HL-60 (cell line): Measurements from ENCODE around the gene PRIMA1.

ENCODE experiments used
- DNase-seq, 2 experiments: peaks; one replicate each; pipeline ENCODE4 v3.0.0-alpha.2; 2010 to 2020; ENCODE audit warnings: low read depth in 1 of 2, low spot score in 1 of 2
- H3K27ac ChIP-seq: fragments of 250-450 bp; sonication (Bioruptor Pico); replicated peaks from 2 replicates; pipeline ENCODE4 v1.5.1; 2020; ENCODE audit warnings: mild to moderate bottlenecking, moderate library complexity
- H3K27me3 ChIP-seq: fragments of 250-450 bp; sonication (Bioruptor Pico); 2 replicates; pipeline ENCODE4 v1.5.1; 2021; ENCODE audit warnings: mild to moderate bottlenecking, moderate library complexity; ENCODE audit not compliant: insufficient read depth, poor library complexity, severe bottlenecking
- H3K4me3 ChIP-seq: replicated peaks from 2 replicates; pipeline ENCODE4 v1.5.1; 2011; ENCODE audit warnings: mild to moderate bottlenecking, control low read depth, low read length; ENCODE audit not compliant: insufficient read depth
- GABPA ChIP-seq: IDR thresholded peaks from 2 replicates; pipeline ENCODE4 v1.6.1; 2012; ENCODE audit warnings: low read depth
- POLR2AphosphoS5 ChIP-seq: IDR thresholded peaks from 2 replicates; pipeline ENCODE4 v1.6.1; 2012; ENCODE audit warnings: low read depth
- REST ChIP-seq: IDR thresholded peaks from 2 replicates; pipeline ENCODE4 v1.6.1; 2012; ENCODE audit warnings: low read depth; ENCODE audit not compliant: insufficient replicate concordance
- SPI1 ChIP-seq: IDR thresholded peaks from 2 replicates; pipeline ENCODE4 v1.6.1; 2012; ENCODE audit warnings: low read depth, mild to moderate bottlenecking, borderline replicate concordance
- TF ChIP-seq, protein P1 (sequence below): IDR thresholded peaks from one replicate; pipeline ENCODE4 v1.5.1; 2011; ENCODE audit warnings: low read length, control low read depth, inconsistent platforms; ENCODE audit not compliant: insufficient read depth

Gene PRIMA1

GRCh38 chr14:93780813-93781400 is 7.4 kb downstream of the PRIMA1 start:
- TF ChIP-seq GABPA (no peak), POLR2AphosphoS5 (no peak), SPI1 (no peak), REST (no peak)
- TF ChIP-seq, protein P1, sequence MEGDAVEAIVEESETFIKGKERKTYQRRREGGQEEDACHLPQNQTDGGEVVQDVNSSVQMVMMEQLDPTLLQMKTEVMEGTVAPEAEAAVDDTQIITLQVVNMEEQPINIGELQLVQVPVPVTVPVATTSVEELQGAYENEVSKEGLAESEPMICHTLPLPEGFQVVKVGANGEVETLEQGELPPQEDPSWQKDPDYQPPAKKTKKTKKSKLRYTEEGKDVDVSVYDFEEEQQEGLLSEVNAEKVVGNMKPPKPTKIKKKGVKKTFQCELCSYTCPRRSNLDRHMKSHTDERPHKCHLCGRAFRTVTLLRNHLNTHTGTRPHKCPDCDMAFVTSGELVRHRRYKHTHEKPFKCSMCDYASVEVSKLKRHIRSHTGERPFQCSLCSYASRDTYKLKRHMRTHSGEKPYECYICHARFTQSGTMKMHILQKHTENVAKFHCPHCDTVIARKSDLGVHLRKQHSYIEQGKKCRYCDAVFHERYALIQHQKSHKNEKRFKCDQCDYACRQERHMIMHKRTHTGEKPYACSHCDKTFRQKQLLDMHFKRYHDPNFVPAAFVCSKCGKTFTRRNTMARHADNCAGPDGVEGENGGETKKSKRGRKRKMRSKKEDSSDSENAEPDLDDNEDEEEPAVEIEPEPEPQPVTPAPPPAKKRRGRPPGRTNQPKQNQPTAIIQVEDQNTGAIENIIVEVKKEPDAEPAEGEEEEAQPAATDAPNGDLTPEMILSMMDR = no peak
- DNase-seq = no peak
- Histone ChIP-seq H3K4me3 (no peak overlapping the region), H3K27ac (no peak overlapping the region), H3K27me3 (peaks cover 3% of the 10 kb centered on the region)

DNA sequence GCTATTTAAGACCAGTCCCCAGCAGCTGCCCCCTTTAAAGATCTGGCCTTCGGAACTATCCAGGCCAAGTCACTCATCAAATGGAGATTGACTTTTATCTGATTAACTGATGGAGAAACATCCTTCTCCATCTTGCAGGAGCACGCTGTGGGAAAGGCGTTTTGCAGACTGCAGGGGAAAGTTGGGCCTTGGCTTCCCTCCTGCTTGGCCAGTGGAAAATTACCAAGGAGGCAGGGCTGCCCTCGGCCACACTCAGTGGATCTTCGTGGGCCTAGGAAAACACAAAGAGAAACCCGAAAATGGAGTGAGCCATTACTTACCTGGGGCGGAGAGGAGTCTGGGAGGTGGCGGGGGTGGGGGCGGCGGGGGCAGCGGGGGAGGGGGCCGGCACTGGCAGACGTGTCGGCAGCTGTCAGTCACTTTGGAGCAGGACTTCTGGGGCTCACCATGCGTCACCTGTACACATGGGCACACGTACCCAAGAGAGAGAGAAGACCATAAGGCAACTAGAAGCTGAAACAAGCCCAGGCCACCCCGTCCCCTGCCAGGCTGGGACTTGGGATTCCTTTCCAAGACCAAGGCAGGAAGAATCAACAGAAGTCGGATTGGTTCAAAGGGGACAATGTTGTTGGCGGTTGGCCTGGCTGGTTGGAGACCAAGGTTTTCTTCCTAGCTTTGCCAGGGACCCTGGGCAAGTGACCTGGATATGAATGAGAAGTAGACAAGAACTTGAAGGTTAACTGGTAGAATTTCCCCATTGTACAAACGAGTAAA is 9.2 kb downstream of the PRIMA1 start:
- no peak overlapping the region for H3K27ac ChIP-seq
- TF ChIP-seq, protein P1 = no peak
- TF ChIP-seq REST (no peak), SPI1 (no peak), GABPA (no peak), POLR2AphosphoS5 (no peak)
- no peak for DNase-seq
- no peak overlapping the region for H3K4me3 ChIP-seq
- peaks cover 2% of the 10 kb centered on the region for H3K27me3 ChIP-seq

DNA sequence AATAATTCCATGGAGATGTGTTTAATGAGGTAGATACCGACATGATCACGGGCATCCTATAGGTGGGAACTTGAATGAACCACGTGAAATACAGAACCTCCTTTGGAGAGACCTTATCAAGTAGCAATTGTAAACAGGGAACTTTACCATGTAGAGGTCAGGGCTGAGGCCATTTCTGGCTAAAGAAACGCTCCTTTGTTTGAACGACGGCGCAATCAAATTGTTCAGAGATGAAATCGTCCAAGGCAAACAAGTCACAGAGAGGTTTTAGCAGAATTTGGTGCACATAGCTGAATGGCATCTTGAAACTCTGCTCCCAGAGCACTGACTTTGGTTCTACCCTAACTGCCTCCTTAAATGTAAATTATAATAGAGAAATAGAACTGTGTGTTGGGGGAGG is 9.8 kb downstream of the PRIMA1 start:
- Histone ChIP-seq H3K27me3 (peaks cover 2% of the 10 kb centered on the region), H3K4me3 (no peak overlapping the region), H3K27ac (no peak overlapping the region)
- TF ChIP-seq, protein P1 = no peak
- TF ChIP-seq REST (no peak), POLR2AphosphoS5 (no peak), SPI1 (no peak), GABPA (no peak)
- no peak for DNase-seq
